MM.1S (cell line): ENCODE results near the gene PYCR2.
A peak's percentile ranks its signal among the peaks of the same experiment; 100 is the strongest.

Experiments used
- DNase-seq: peaks from one replicate; pipeline ENCODE4 v3.0.0-alpha.2; 2015
- H2AFZ ChIP-seq: fragments of 300-600 bp; sonication (generic); 2 replicates; pipeline ENCODE4 v1.6.0; 2016; ENCODE audit warnings: antibody characterized with exemption, low read length
- H3F3A ChIP-seq: fragments of 300-600 bp; sonication (generic); 2 replicates; pipeline ENCODE4 v1.6.1; 2016; ENCODE audit warnings: mild to moderate bottlenecking, antibody characterized with exemption, low read length, moderate library complexity, mixed read lengths; ENCODE audit not compliant: insufficient read depth
- H3K27ac ChIP-seq: fragments of 300-600 bp; sonication (generic); 2 replicates; pipeline ENCODE4 v1.5.1; 2016; ENCODE audit warnings: mild to moderate bottlenecking, low read length
- H3K27me3 ChIP-seq: fragments of 300-600 bp; sonication (generic); replicated peaks from 2 replicates; pipeline ENCODE4 v1.6.0; 2016; ENCODE audit warnings: low read length; ENCODE audit not compliant: insufficient read depth
- H3K36me3 ChIP-seq: fragments of 300-600 bp; sonication (generic); replicated peaks from 2 replicates; pipeline ENCODE4 v1.6.1; 2016; ENCODE audit warnings: mild to moderate bottlenecking, low read length, mixed read lengths; ENCODE audit not compliant: insufficient read depth
- H3K4me1 ChIP-seq: fragments of 300-600 bp; sonication (generic); 2 replicates; pipeline ENCODE4 v1.6.1; 2016; ENCODE audit warnings: low read length, mixed read lengths
- H3K4me2 ChIP-seq: fragments of 300-600 bp; sonication (generic); 2 replicates; pipeline ENCODE4 v1.6.0; 2016; ENCODE audit warnings: low read depth, low read length
- H3K4me3 ChIP-seq: fragments of 300-600 bp; sonication (generic); 2 replicates; pipeline ENCODE4 v1.5.1; 2016; ENCODE audit warnings: low read length, mixed read lengths
- H3K79me2 ChIP-seq: fragments of 300-600 bp; sonication (generic); 2 replicates; pipeline ENCODE4 v1.6.1; 2016; ENCODE audit warnings: mixed run types, low read length, mixed read lengths
- H3K9ac ChIP-seq: fragments of 300-600 bp; sonication (generic); 2 replicates; pipeline ENCODE4 v1.6.1; 2016; ENCODE audit warnings: low read length, mixed read lengths
- H3K9me2 ChIP-seq: fragments of 300-600 bp; sonication (generic); replicated peaks from 2 replicates; pipeline ENCODE4 v1.6.1; 2016; ENCODE audit warnings: mild to moderate bottlenecking, low read length, mixed read lengths; ENCODE audit not compliant: insufficient read depth
- H3K9me3 ChIP-seq: fragments of 300-600 bp; sonication (generic); replicated peaks from 2 replicates; pipeline ENCODE4 v1.6.1; 2016; ENCODE audit warnings: mild to moderate bottlenecking, low read length, mixed read lengths; ENCODE audit not compliant: insufficient read depth
- H4K20me1 ChIP-seq: fragments of 300-600 bp; sonication (generic); 2 replicates; pipeline ENCODE4 v1.6.1; 2016; ENCODE audit warnings: mild to moderate bottlenecking, low read length, moderate library complexity, mixed read lengths; ENCODE audit not compliant: insufficient read depth
- EZH2 ChIP-seq: fragments of 300-600 bp; sonication (generic); optimal IDR thresholded peaks from 2 replicates; pipeline ENCODE3; 2017; ENCODE audit warnings: low read depth, mild to moderate bottlenecking, antibody characterized with exemption, low read length, mixed read lengths
- EZH2phosphoT487 ChIP-seq: fragments of 300-600 bp; sonication (generic); IDR thresholded peaks from 2 replicates; pipeline ENCODE4 v1.6.1; 2018; ENCODE audit warnings: antibody characterized with exemption, low read length
- TF ChIP-seq, protein P1 (sequence below): fragments of 300-600 bp; sonication (generic); IDR thresholded peaks from 2 replicates; pipeline ENCODE4 v1.5.1; 2016; ENCODE audit warnings: antibody characterized with exemption, low read length, mixed read lengths

PYCR2 gene

DNA sequence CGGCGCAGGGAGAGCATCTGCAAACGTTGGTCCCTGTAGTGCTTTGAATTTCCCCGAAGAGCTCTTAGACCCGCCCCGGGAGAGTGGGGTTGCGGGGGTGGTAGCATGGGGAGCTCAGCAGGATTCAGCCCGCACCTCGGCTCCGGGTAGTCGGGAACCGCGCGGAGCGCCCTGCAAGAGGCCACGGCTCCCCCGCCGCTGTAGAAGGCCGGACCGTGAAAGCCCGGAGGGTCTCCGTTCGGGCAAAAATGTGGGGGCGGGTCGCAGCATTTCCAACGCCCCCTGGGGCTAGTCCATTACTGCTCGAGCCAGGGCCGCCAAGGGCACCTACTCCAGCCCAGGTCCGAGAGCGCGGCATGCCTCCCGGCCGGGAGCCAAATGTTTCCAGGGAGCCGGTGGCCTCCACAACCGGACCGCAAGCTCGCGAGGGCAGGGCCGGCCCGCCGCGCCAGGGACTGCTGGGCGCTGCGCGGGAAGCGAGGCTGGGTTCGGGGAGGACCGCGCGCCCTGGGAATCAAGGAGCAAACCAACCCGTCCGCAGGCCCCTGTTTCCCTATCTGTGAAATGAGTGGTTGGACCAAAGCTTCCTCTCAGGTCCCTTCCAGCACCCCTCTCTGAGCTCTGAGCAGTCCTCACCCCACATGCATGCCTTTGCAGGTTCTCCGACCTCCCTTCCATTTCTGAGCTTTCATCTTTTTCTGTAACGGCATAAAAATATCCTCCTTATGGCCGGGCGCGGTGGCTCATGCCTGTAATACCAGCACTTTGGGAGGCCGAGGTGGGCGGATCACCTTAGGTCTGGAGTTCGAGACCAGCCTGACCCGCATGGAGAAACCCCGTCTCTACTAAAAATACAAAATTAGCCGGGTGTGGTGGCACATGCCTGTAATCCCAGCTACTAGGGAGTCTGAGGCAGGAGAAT, 41.1 kb downstream of the PYCR2 start:
- H2AFZ ChIP-seq, result peak overlapping the region; percentile 86
- peak; percentile 51 for DNase-seq
- peaks cover 58% of the 10 kb centered on the region for H3K79me2 ChIP-seq
- no peaks in the 10 kb centered on the region for H3K36me3 ChIP-seq
- no peaks in the 10 kb centered on the region for H3K9me3 ChIP-seq
- H3K4me2 ChIP-seq, result peak overlapping the region; percentile 99
- peak overlapping the region; percentile 97 for H3K27ac ChIP-seq
- peaks cover 40% of the 10 kb centered on the region for H3F3A ChIP-seq
- no peaks in the 10 kb centered on the region for H3K27me3 ChIP-seq
- no peaks in the 10 kb centered on the region for H3K9me2 ChIP-seq
- H3K9ac ChIP-seq, result peak overlapping the region; percentile 89
- peaks cover 33% of the 10 kb centered on the region for H3K4me1 ChIP-seq
- no peaks in the 10 kb centered on the region for H4K20me1 ChIP-seq
- H3K4me3 ChIP-seq, result peak overlapping the region; percentile 79
- TF ChIP-seq, protein P1, sequence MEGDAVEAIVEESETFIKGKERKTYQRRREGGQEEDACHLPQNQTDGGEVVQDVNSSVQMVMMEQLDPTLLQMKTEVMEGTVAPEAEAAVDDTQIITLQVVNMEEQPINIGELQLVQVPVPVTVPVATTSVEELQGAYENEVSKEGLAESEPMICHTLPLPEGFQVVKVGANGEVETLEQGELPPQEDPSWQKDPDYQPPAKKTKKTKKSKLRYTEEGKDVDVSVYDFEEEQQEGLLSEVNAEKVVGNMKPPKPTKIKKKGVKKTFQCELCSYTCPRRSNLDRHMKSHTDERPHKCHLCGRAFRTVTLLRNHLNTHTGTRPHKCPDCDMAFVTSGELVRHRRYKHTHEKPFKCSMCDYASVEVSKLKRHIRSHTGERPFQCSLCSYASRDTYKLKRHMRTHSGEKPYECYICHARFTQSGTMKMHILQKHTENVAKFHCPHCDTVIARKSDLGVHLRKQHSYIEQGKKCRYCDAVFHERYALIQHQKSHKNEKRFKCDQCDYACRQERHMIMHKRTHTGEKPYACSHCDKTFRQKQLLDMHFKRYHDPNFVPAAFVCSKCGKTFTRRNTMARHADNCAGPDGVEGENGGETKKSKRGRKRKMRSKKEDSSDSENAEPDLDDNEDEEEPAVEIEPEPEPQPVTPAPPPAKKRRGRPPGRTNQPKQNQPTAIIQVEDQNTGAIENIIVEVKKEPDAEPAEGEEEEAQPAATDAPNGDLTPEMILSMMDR, result no peak
- TF ChIP-seq EZH2, result no peak
- no peak for TF ChIP-seq EZH2phosphoT487

DNA sequence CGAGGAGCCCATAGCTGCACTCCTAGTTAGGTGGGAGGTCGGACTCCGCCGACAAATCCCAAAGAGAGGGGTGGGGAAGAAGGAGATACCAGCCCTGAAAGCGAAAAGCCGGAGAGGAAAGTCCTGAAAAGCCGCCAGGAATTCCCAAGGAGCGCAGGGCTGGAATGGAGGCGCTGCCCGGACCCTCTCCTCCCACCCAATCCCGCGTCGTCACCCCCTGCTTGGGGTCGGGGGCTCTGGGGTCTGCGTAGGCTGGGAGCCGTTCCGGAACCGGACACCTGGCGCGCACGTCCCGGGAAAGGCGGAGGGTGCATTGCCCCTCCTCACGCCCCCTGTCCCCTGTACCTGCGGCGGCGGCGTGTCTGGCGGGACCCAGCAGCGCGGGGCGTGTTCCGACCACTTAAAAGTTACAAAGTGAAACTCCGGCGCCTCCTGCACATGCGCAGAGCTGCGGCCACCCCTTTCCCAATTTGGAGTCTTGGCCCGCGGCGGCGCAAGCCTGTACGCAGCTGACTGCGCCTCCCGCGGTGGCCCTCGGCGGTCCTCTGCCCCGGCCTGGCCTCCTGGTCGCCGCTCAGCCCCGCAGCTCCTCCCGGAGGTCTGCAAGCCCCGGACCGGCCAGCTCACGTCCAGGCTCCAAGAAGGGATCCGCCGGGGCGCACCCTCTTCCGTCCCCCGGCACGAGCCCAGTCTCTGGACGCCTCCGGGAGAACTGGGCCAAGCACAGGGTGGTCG, 41.9 kb downstream of the PYCR2 start, which contains the start of gene TMEM63A:
TMEM63A (minus strand) TSS at position 422 of the 735 bp plus-strand sequence. CDS start 4,800 bp downstream, outside the sequence.
- DNase-seq, result peak; percentile 97
- peak within 1 kb of the TSS; percentile 97 for H3K27ac ChIP-seq
- TF ChIP-seq, protein P1, result peak; percentile 55
- TF ChIP-seq EZH2, result no peak
- TF ChIP-seq EZH2phosphoT487, result no peak

DNA sequence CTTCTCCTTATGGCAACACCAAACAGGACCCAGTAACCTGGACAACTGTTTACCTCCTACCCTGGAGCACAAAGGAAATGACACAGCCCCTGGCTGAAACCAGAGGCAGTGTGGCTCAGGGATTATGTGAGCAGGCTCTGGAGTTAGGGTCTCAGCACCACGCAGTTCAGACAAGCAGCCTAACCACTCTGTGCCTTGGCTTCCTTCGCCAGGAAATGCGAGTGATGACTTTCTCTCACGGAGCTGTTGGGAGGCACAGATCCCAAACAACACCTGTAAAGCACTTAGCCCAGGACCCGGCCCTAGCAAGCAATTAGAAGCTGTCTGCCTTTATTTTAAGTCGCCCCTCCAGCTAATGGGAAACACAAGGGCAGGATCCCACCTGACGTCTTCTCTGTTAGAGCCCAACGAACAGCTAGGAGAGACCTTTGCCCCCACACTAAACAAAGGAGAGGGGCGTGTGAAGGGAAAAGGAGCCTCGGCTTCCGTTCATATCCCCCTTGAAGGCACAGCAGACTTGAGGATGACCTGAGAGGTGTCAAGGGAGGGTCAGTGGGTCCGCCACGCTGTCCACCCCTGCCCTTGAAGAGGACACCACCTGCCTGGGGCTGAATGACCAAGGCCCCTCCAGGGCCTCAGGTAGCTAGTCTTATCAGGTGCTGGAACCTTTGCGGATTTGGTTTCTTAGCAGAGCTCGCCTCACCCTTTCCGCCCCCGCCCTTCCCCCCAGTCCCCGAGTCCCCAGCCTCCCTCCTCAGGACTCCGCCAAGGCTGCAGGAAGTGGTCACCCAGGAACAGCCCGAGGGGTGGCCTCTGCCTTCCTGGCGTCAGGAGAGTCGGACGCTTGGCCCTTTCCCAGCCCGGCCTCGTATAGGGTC, 42.7 kb downstream of the PYCR2 start:
- Histone ChIP-seq H3K27ac (peak overlapping the region; percentile 97), H3K9ac (peak overlapping the region; percentile 89), H2AFZ (peak overlapping the region; percentile 27), H4K20me1 (no peaks in the 10 kb centered on the region), H3K9me3 (no peaks in the 10 kb centered on the region), H3K36me3 (0 out of 2 replicates have a peak, but pooled peaks cover 10% of the 10 kb centered on the region), H3F3A (peaks cover 43% of the 10 kb centered on the region), H3K4me2 (peak overlapping the region; percentile 99), H3K9me2 (no peaks in the 10 kb centered on the region), H3K79me2 (peaks cover 74% of the 10 kb centered on the region), H3K4me3 (peak overlapping the region; percentile 79), H3K27me3 (no peaks in the 10 kb centered on the region), H3K4me1 (peaks cover 49% of the 10 kb centered on the region)
- DNase-seq, result peak; percentile 86
- TF ChIP-seq EZH2phosphoT487, result no peak
- TF ChIP-seq EZH2, result no peak
- TF ChIP-seq, protein P1, result no peak

More for the DNA sequence above, 41.9 kb downstream of the PYCR2 start, which contains the start of gene TMEM63A:
- H3K79me2 ChIP-seq, result peaks cover 66% of the 10 kb centered on the region
- H3F3A ChIP-seq, result peaks cover 41% of the 10 kb centered on the region
- H3K9me2 ChIP-seq, result no peaks in the 10 kb centered on the region
- peaks cover 41% of the 10 kb centered on the region for H3K4me1 ChIP-seq
- H2AFZ ChIP-seq, result peak within 1 kb of the TSS; percentile 86
- H3K27me3 ChIP-seq, result no peaks in the 10 kb centered on the region
- no peaks in the 10 kb centered on the region for H4K20me1 ChIP-seq
- no peaks in the 10 kb centered on the region for H3K9me3 ChIP-seq
- H3K4me3 ChIP-seq, result peak within 1 kb of the TSS; percentile 79
- peak within 1 kb of the TSS; percentile 89 for H3K9ac ChIP-seq
- H3K36me3 ChIP-seq, result 0 out of 2 replicates have a peak, but pooled peaks cover 6% of the 10 kb centered on the region
- peak within 1 kb of the TSS; percentile 99 for H3K4me2 ChIP-seq
